HepG2 (cell line): ENCODE results near the gene BICDL1. TPM values are rescaled to one million over a fixed set of nuclear protein-coding genes. Genes with fewer than 3 reads are reported as not detected.

Experiments used
- ADNP ChIP-seq: sonication (generic); formaldehyde crosslinking; IDR thresholded peaks from 2 replicates; pipeline ENCODE4 v1.4.0; 2020; ENCODE audit warnings: missing genetic modification reagents
- FOSL2 ChIP-seq: sonication (generic); formaldehyde crosslinking; IDR thresholded peaks from 2 replicates; pipeline ENCODE4 v1.4.0; 2020; ENCODE audit warnings: missing genetic modification reagents
- HOXA3 ChIP-seq: sonication (generic); formaldehyde crosslinking; IDR thresholded peaks from 2 replicates; pipeline ENCODE4 v1.5.0; 2020; ENCODE audit warnings: missing genetic modification reagents
- PAX8 ChIP-seq: sonication (generic); formaldehyde crosslinking; IDR thresholded peaks from 2 replicates; pipeline ENCODE4 v1.8.0; 2022; ENCODE audit warnings: mild to moderate bottlenecking, missing genetic modification reagents, borderline replicate concordance
- SOX13 ChIP-seq, 3 experiments: fragments of 450-650 bp in 1 of 3; sonication (generic) in 1 of 3; formaldehyde crosslinking in 1 of 3; IDR thresholded peaks in 2 of 3; conservative IDR thresholded peaks in 1 of 3; 2 replicates each; pipeline versions ENCODE4 v1.5.0 to v1.6.1; 2016 to 2020; ENCODE audit warnings: antibody characterized with exemption in 1 of 3, mild to moderate bottlenecking in 1 of 3, missing compliant biosample characterization in 1 of 3, missing genetic modification reagents in 1 of 3, moderate library complexity in 1 of 3
- SOX5 ChIP-seq: IDR thresholded peaks from 2 replicates; pipeline ENCODE4 v1.6.1; 2016; ENCODE audit warnings: borderline replicate concordance
- SOX6 ChIP-seq, 2 experiments: fragments of 450-650 bp in 1 of 2; sonication (generic) in 1 of 2; formaldehyde crosslinking in 1 of 2; IDR thresholded peaks; 2 replicates each; pipeline versions ENCODE4 v1.4.0 to v1.6.1; 2017 to 2020; ENCODE audit warnings: antibody characterized with exemption in 1 of 2, mild to moderate bottlenecking in 1 of 2, missing genetic modification reagents in 1 of 2
- ZNF136 ChIP-seq: sonication (generic); formaldehyde crosslinking; IDR thresholded peaks from 2 replicates; pipeline ENCODE4 v1.8.1; 2022; ENCODE audit warnings: low read depth, mild to moderate bottlenecking, moderate library complexity, missing genetic modification reagents
- ZNF180 ChIP-seq: sonication (generic); formaldehyde crosslinking; IDR thresholded peaks from 2 replicates; pipeline ENCODE4 v1.4.0; 2020; ENCODE audit warnings: low read depth, missing genetic modification reagents, borderline replicate concordance
- ZNF253 ChIP-seq: sonication (generic); formaldehyde crosslinking; IDR thresholded peaks from 2 replicates; pipeline ENCODE4 v1.8.0; 2022; ENCODE audit warnings: mild to moderate bottlenecking, missing genetic modification reagents, borderline replicate concordance
- ZNF570 ChIP-seq: sonication (generic); formaldehyde crosslinking; IDR thresholded peaks from 2 replicates; pipeline ENCODE4 v1.4.0; 2020; ENCODE audit warnings: mild to moderate bottlenecking, missing genetic modification reagents, borderline replicate concordance
- polyA plus RNA-seq, 8 experiments: library from polyadenylated mRNA; depleted of rRNA in 3 of 8; stranded (reverse) in 7 of 8; unstranded in 1 of 8; fragments of >200 nt; fragmentation: Illumina TruSeq in 4 of 8; extraction: Trizol in 4 of 8; gene quantifications; 2 replicates each; pipeline versions ENCODE4 v1.2.1 to v1.2.3, GENCODE V29; 2011 to 2016; ENCODE audit warnings: low read depth in 4 of 8, missing spikeins in 1 of 8, mixed read lengths in 1 of 8; ENCODE audit not compliant: insufficient read depth in 1 of 8
- total RNA-seq, 5 experiments: library from RNA; depleted of rRNA; stranded (reverse); fragments of >200 nt; fragmentation: Illumina TruSeq; extraction: Trizol; gene quantifications; 2 replicates each; pipeline ENCODE4 v1.2.3, GENCODE V29; 2016; ENCODE audit warnings: low read depth in 1 of 5
- TF ChIP-seq, protein P1 (sequence below): sonication (generic); formaldehyde crosslinking; IDR thresholded peaks from 2 replicates; pipeline ENCODE4 v1.4.0; 2020; ENCODE audit warnings: missing genetic modification reagents
- TF ChIP-seq, protein P2 (sequence below), 2 experiments: sonication (generic) in 1 of 2; formaldehyde crosslinking in 1 of 2; IDR thresholded peaks; 2 replicates each; pipeline versions ENCODE4 v1.4.0 to v1.6.1; 2016 to 2020; ENCODE audit warnings: borderline replicate concordance in 1 of 2, low read depth in 1 of 2, mild to moderate bottlenecking in 1 of 2, missing genetic modification reagents in 1 of 2
- TF ChIP-seq, protein P3 (sequence below): sonication (generic); formaldehyde crosslinking; IDR thresholded peaks from 2 replicates; pipeline ENCODE4 v1.4.0; 2020; ENCODE audit warnings: mild to moderate bottlenecking, missing genetic modification reagents
- TF ChIP-seq, protein P4 (sequence below): IDR thresholded peaks from 2 replicates; pipeline ENCODE4 v1.4.0; 2020; ENCODE audit warnings: mild to moderate bottlenecking, missing genetic modification reagents

BICDL1 gene
- total and polyA plus RNA-seq, 2 of the 13 experiments (the other 11 are each of a cell fraction or from before 2014, with no cell fraction given) = 3.6 to 9.7 TPM

DNA sequence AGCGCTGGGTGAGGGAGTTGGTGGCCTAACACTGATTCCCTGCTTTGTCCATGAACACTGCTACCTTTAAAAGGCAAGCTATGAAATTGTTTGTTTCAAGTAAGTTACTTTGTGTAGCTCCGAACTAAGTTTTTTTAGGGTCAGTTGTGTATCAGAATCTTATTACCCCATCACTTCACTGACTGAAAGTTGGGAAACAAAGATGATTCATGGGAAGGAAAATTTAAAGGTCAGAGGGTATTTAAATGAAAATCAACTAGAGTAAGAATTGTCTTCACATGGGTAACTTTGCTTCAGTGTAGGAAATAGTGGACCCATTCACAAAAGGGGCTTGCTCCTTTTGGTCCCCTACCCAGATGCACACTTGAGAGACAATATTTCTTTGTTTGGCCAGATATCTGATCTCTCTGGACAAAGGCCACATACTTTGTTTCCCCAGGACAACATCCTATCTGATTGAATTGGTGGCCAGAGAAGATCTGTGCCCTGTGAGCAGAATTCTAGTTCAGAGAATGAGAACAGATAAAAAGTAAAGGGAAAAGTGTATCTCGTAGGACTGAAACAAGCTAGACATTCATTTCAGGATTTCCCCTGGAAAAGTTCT, 74.0 kb downstream of the BICDL1 start (continued):
- no peak for TF ChIP-seq HOXA3 (CRISPR knock-in tag)
- TF ChIP-seq, protein P1, sequence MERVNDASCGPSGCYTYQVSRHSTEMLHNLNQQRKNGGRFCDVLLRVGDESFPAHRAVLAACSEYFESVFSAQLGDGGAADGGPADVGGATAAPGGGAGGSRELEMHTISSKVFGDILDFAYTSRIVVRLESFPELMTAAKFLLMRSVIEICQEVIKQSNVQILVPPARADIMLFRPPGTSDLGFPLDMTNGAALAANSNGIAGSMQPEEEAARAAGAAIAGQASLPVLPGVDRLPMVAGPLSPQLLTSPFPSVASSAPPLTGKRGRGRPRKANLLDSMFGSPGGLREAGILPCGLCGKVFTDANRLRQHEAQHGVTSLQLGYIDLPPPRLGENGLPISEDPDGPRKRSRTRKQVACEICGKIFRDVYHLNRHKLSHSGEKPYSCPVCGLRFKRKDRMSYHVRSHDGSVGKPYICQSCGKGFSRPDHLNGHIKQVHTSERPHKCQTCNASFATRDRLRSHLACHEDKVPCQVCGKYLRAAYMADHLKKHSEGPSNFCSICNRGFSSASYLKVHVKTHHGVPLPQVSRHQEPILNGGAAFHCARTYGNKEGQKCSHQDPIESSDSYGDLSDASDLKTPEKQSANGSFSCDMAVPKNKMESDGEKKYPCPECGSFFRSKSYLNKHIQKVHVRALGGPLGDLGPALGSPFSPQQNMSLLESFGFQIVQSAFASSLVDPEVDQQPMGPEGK (CRISPR knock-in tag) = 0 out of 2 replicates have a peak, but pooled peaks have one; percentile 34
- TF ChIP-seq, protein P2, sequence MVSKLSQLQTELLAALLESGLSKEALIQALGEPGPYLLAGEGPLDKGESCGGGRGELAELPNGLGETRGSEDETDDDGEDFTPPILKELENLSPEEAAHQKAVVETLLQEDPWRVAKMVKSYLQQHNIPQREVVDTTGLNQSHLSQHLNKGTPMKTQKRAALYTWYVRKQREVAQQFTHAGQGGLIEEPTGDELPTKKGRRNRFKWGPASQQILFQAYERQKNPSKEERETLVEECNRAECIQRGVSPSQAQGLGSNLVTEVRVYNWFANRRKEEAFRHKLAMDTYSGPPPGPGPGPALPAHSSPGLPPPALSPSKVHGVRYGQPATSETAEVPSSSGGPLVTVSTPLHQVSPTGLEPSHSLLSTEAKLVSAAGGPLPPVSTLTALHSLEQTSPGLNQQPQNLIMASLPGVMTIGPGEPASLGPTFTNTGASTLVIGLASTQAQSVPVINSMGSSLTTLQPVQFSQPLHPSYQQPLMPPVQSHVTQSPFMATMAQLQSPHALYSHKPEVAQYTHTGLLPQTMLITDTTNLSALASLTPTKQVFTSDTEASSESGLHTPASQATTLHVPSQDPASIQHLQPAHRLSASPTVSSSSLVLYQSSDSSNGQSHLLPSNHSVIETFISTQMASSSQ (IDR thresholded peaks at IDR 0.05; ENCODE audit: low read depth) = no peak
- TF ChIP-seq, protein P2 (CRISPR knock-in tag; IDR thresholded peaks at IDR 0.05; ENCODE audit: borderline replicate concordance) = no peak
- TF ChIP-seq ZNF253 (CRISPR knock-in tag) = no peak
- TF ChIP-seq, protein P3, sequence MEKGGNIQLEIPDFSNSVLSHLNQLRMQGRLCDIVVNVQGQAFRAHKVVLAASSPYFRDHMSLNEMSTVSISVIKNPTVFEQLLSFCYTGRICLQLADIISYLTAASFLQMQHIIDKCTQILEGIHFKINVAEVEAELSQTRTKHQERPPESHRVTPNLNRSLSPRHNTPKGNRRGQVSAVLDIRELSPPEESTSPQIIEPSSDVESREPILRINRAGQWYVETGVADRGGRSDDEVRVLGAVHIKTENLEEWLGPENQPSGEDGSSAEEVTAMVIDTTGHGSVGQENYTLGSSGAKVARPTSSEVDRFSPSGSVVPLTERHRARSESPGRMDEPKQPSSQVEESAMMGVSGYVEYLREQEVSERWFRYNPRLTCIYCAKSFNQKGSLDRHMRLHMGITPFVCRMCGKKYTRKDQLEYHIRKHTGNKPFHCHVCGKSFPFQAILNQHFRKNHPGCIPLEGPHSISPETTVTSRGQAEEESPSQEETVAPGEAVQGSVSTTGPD (CRISPR knock-in tag) = no peak
- TF ChIP-seq PAX8 (CRISPR knock-in tag) = no peak
- no peak for TF ChIP-seq SOX6 (IDR thresholded peaks at IDR 0.05)
- peak; percentile 76 for TF ChIP-seq SOX6 (CRISPR knock-in tag; IDR thresholded peaks at IDR 0.05)
- TF ChIP-seq, protein P4, sequence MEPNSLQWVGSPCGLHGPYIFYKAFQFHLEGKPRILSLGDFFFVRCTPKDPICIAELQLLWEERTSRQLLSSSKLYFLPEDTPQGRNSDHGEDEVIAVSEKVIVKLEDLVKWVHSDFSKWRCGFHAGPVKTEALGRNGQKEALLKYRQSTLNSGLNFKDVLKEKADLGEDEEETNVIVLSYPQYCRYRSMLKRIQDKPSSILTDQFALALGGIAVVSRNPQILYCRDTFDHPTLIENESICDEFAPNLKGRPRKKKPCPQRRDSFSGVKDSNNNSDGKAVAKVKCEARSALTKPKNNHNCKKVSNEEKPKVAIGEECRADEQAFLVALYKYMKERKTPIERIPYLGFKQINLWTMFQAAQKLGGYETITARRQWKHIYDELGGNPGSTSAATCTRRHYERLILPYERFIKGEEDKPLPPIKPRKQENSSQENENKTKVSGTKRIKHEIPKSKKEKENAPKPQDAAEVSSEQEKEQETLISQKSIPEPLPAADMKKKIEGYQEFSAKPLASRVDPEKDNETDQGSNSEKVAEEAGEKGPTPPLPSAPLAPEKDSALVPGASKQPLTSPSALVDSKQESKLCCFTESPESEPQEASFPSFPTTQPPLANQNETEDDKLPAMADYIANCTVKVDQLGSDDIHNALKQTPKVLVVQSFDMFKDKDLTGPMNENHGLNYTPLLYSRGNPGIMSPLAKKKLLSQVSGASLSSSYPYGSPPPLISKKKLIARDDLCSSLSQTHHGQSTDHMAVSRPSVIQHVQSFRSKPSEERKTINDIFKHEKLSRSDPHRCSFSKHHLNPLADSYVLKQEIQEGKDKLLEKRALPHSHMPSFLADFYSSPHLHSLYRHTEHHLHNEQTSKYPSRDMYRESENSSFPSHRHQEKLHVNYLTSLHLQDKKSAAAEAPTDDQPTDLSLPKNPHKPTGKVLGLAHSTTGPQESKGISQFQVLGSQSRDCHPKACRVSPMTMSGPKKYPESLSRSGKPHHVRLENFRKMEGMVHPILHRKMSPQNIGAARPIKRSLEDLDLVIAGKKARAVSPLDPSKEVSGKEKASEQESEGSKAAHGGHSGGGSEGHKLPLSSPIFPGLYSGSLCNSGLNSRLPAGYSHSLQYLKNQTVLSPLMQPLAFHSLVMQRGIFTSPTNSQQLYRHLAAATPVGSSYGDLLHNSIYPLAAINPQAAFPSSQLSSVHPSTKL (CRISPR knock-in tag) = 0 out of 2 replicates have a peak, but pooled peaks have one; percentile 13
- peak; percentile 79; the same call in 1 of the 2 replicates for TF ChIP-seq SOX5 (CRISPR knock-in tag)
- 0 out of 2 replicates have a peak, but pooled peaks have one; percentile 20 for TF ChIP-seq FOSL2
- TF ChIP-seq SOX13 (IDR thresholded peaks at IDR 0.05) = 0 out of 2 replicates have a peak, but pooled peaks have one; percentile 44
- peak in 1 of 2 experiments; percentile 91; a peak in 2 of 4 replicates for TF ChIP-seq SOX13 (CRISPR knock-in tag; conservative IDR thresholded peaks at IDR 0.05 in 1 of 2, IDR thresholded peaks at IDR 0.05 in 1 of 2)
- TF ChIP-seq ZNF180 = no peak
- no peak for TF ChIP-seq ADNP
- TF ChIP-seq ZNF570 (CRISPR knock-in tag) = no peak
- TF ChIP-seq ZNF136 (CRISPR knock-in tag) = no peak
